Neural cell (in vitro differentiated cells): ENCODE measurements around the gene DENND11. TPM values are rescaled to one million over a fixed set of nuclear protein-coding genes. Genes with fewer than 3 reads are reported as not detected.
A peak's percentile ranks its signal among the peaks of the same experiment; 100 is the strongest.

Experiments
- H2AFZ ChIP-seq: fragments of 200-600, 300-800 bp; sonication (generic), shearing (Covaris generic); 2 replicates; pipeline ENCODE4 v1.6.0; 2014; ENCODE audit warnings: low read depth, mild to moderate bottlenecking, antibody characterized with exemption, low read length, moderate library complexity
- H3F3A ChIP-seq: fragments of 200-600 bp; shearing (Covaris generic); 2 replicates; pipeline ENCODE4 v1.6.1; 2016; ENCODE audit warnings: mild to moderate bottlenecking, moderate library complexity, mixed read lengths, antibody characterized with exemption, low read length; ENCODE audit not compliant: insufficient read depth, poor library complexity, severe bottlenecking
- H3K27ac ChIP-seq: fragments of 200-600, 300-800 bp; sonication (generic), shearing (Covaris generic); 2 replicates; pipeline ENCODE4 v1.5.1; 2014; ENCODE audit warnings: mild to moderate bottlenecking, low read length, moderate library complexity
- H3K27me3 ChIP-seq: fragments of 300-800, 200-600 bp; sonication (generic), shearing (Covaris generic); 2 replicates; pipeline ENCODE4 v1.6.0; 2014; ENCODE audit warnings: mild to moderate bottlenecking, low read depth, low read length, moderate library complexity; ENCODE audit not compliant: insufficient read depth
- H3K36me3 ChIP-seq: fragments of 300-800, 200-600 bp; sonication (generic), shearing (Covaris generic); 2 replicates; pipeline ENCODE4 v1.5.1; 2014; ENCODE audit warnings: mild to moderate bottlenecking, antibody characterized with exemption, low read length, moderate library complexity; ENCODE audit not compliant: insufficient read depth
- H3K4me2 ChIP-seq: fragments of 300-800, 200-600 bp; sonication (generic), shearing (Covaris generic); 2 replicates; pipeline ENCODE4 v1.6.0; 2014; ENCODE audit warnings: mild to moderate bottlenecking, low read length
- H3K4me3 ChIP-seq: fragments of 300-800, 200-600 bp; sonication (generic), shearing (Covaris generic); 2 replicates; pipeline ENCODE4 v1.5.1; 2014; ENCODE audit warnings: mild to moderate bottlenecking, low read length, moderate library complexity
- H3K79me2 ChIP-seq: fragments of 200-600 bp; shearing (Covaris generic); replicated peaks from 2 replicates; pipeline ENCODE4 v1.6.0; 2014; ENCODE audit warnings: mild to moderate bottlenecking, low read length, moderate library complexity; ENCODE audit not compliant: insufficient read depth
- H3K9ac ChIP-seq: fragments of 300-800, 200-600 bp; sonication (generic), shearing (Covaris generic); 2 replicates; pipeline ENCODE4 v1.6.1; 2016; ENCODE audit warnings: mild to moderate bottlenecking, low read length, mixed read lengths
- H3K9me2 ChIP-seq: fragments of 200-600 bp; shearing (Covaris generic); 2 replicates; pipeline ENCODE4 v1.6.1; 2016; ENCODE audit warnings: mild to moderate bottlenecking, low read length, mixed read lengths; ENCODE audit not compliant: insufficient read depth
- H3K9me3 ChIP-seq: fragments of 200-600, 300-800 bp; sonication (generic), shearing (Covaris generic); 2 replicates; pipeline ENCODE4 v1.6.1; 2016; ENCODE audit warnings: mild to moderate bottlenecking, mixed run types, low read length, moderate library complexity, mixed read lengths
- H4K20me1 ChIP-seq: fragments of 200-600 bp; shearing (Covaris generic); 2 replicates; pipeline ENCODE4 v1.6.1; 2016; ENCODE audit warnings: mild to moderate bottlenecking, mixed run types; ENCODE audit not compliant: insufficient read depth
- CTCF ChIP-seq: fragments of 450-650 bp; IDR thresholded peaks from 2 replicates; pipeline ENCODE4 v1.5.1; 2014; ENCODE audit warnings: antibody characterized with exemption, mild to moderate bottlenecking, moderate library complexity; ENCODE audit not compliant: poor library complexity, severe bottlenecking
- EP300 ChIP-seq: fragments of 450-650 bp; conservative IDR thresholded peaks from 2 replicates; pipeline ENCODE4 v1.6.1; 2014; ENCODE audit warnings: antibody characterized with exemption, mild to moderate bottlenecking, moderate library complexity; ENCODE audit not compliant: poor library complexity, severe bottlenecking
- EZH2 ChIP-seq: fragments of 200-600, 300-800 bp; shearing (Covaris generic), sonication (generic); IDR thresholded peaks from 2 replicates; pipeline ENCODE4 v1.6.1; 2014; ENCODE audit warnings: antibody characterized with exemption, low read length, borderline replicate concordance, mild to moderate bottlenecking; ENCODE audit not compliant: insufficient read depth, poor library complexity, severe bottlenecking
- MXI1 ChIP-seq: fragments of 450-650 bp; conservative IDR thresholded peaks from 2 replicates; pipeline ENCODE4 v1.6.1; 2014; ENCODE audit warnings: antibody characterized with exemption, mild to moderate bottlenecking; ENCODE audit not compliant: poor library complexity, severe bottlenecking
- POLR2AphosphoS5 ChIP-seq: IDR thresholded peaks from 2 replicates; pipeline ENCODE4 v1.6.1; 2012
- RAD21 ChIP-seq: fragments of 450-650 bp; conservative IDR thresholded peaks from 2 replicates; pipeline ENCODE4 v1.6.1; 2014; ENCODE audit warnings: antibody characterized with exemption, mild to moderate bottlenecking, moderate library complexity
- REST ChIP-seq: IDR thresholded peaks from 2 replicates; pipeline ENCODE4 v1.6.1; 2012; ENCODE audit warnings: borderline replicate concordance
- SMC3 ChIP-seq: fragments of 450-650 bp; conservative IDR thresholded peaks from 2 replicates; pipeline ENCODE4 v1.6.1; 2014; ENCODE audit warnings: antibody characterized with exemption, mild to moderate bottlenecking, moderate library complexity; ENCODE audit not compliant: poor library complexity
- TAF1 ChIP-seq: IDR thresholded peaks from 2 replicates; pipeline ENCODE4 v1.6.1; 2012; ENCODE audit warnings: low read depth
- polyA plus RNA-seq: library from polyadenylated mRNA; depleted of rRNA; stranded (reverse); fragments of >200 nt; gene quantifications from 2 replicates; pipeline ENCODE4 v1.2.3, GENCODE V29; 2014

Gene DENND11
- polyA plus RNA-seq, 1 donor from 2014 or later = 24.5 TPM

GRCh38 chr7:141699860-141700259 lies 2.1 kb downstream of the DENND11 start:
- Histone ChIP-seq H3K36me3 (no peaks in the 10 kb centered on the region), H3K4me3 (peak overlapping the region; percentile 69), H2AFZ (no peak overlapping the region), H3F3A (no peaks in the 10 kb centered on the region), H4K20me1 (no peaks in the 10 kb centered on the region), H3K9me2 (no peaks in the 10 kb centered on the region), H3K9me3 (no peaks in the 10 kb centered on the region), H3K9ac (no peak overlapping the region), H3K27me3 (no peaks in the 10 kb centered on the region), H3K4me2 (peak overlapping the region; percentile 6), H3K79me2 (peaks cover 37% of the 10 kb centered on the region), H3K27ac (no peak overlapping the region)
- TF ChIP-seq MXI1 (no peak), EZH2 (no peak), RAD21 (no peak), POLR2AphosphoS5 (no peak), TAF1 (no peak), SMC3 (no peak)

- Histone ChIP-seq H3K4me3 (no peak overlapping the region), H3K4me2 (no peak overlapping the region), H3F3A (no peaks in the 10 kb centered on the region), H3K9me2 (no peaks in the 10 kb centered on the region), H3K27me3 (no peaks in the 10 kb centered on the region), H3K36me3 (no peaks in the 10 kb centered on the region), H4K20me1 (no peaks in the 10 kb centered on the region), H2AFZ (no peak overlapping the region), H3K79me2 (peaks cover 50% of the 10 kb centered on the region), H3K9ac (no peak overlapping the region), H3K9me3 (no peaks in the 10 kb centered on the region), H3K27ac (no peak overlapping the region)
- no peak for TF ChIP-seq SMC3
- no peak for TF ChIP-seq MXI1
Measured at GRCh38 chr7:141698247-141699015, 3.5 kb downstream of the DENND11 start.

- Histone ChIP-seq H3K4me3 (no peak overlapping the region), H3K27me3 (no peaks in the 10 kb centered on the region), H4K20me1 (no peaks in the 10 kb centered on the region), H3K4me2 (no peak overlapping the region), H3K9ac (no peak overlapping the region), H3K27ac (no peak overlapping the region), H3K9me2 (no peaks in the 10 kb centered on the region), H3K9me3 (no peaks in the 10 kb centered on the region), H3F3A (no peaks in the 10 kb centered on the region), H2AFZ (no peak overlapping the region), H3K79me2 (peaks cover 53% of the 10 kb centered on the region), H3K36me3 (no peaks in the 10 kb centered on the region)
- TF ChIP-seq RAD21 = no peak
- TF ChIP-seq EZH2 = no peak
- TF ChIP-seq CTCF = no peak
- no peak for TF ChIP-seq POLR2AphosphoS5
- TF ChIP-seq EP300 = no peak
- no peak for TF ChIP-seq TAF1
- TF ChIP-seq MXI1 = no peak
- TF ChIP-seq SMC3 = no peak
- no peak for TF ChIP-seq REST
Measured at GRCh38 chr7:141697211-141697871, 4.6 kb downstream of the DENND11 start.
